T47D (cell line): ENCODE results near the gene KLHDC7B.
A peak's percentile ranks its signal among the peaks of the same experiment; 100 is the strongest.

ENCODE experiments used
- DNase-seq, 2 experiments: peaks; one replicate each; pipeline versions ENCODE4 v3.0.0 to v3.0.0-alpha.2; 2011 to 2012; ENCODE audit warnings: low read depth in 1 of 2, low spot score in 1 of 2
- JUND ChIP-seq: IDR thresholded peaks from 2 replicates; pipeline ENCODE4 v1.6.1; 2012; ENCODE audit warnings: low read depth
- in situ Hi-C: cut with HindIII; loops from 2 replicates; pipeline ENCODE4 v1.10.0; 2016; ENCODE audit warnings: low sequenced_read_pairs, low pct_unique_long_range_greater_than_20kb

KLHDC7B gene

GRCh38 chr22:50545522-50546325 is at the start of gene KLHDC7B:
TSS of gene KLHDC7B (plus strand) at chr22:50545899. CDS start at chr22:50546244, 345 bp downstream.
- no peak for TF ChIP-seq JUND
- no peak for DNase-seq
- in situ Hi-C loops, result no loop called here

DNA sequence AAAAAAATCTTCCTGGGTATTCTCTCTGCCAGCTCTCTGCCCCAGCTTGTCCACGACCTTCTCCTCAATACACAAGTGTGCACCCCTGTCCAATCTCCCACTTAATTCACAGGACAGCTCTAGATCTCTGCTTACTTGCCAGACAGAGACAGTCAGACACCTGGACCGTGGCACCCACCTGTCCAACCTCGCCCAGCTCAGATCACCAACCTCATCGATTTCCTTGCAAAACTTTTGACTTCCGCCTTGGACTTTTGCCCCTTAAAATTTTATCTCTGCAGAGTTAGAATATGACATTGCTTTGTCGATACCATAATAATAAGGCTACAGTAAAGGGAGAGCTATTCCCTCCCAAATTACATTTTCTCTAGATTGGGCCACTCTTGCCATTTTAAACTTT is 48.6 kb upstream of the KLHDC7B start:
- DNase-seq, result no peak
- in situ Hi-C loops, result no loop called here
- no peak for TF ChIP-seq JUND

GRCh38 chr22:50498322-50498890 is 47.3 kb upstream of the KLHDC7B start:
- TF ChIP-seq JUND, result no peak

DNA sequence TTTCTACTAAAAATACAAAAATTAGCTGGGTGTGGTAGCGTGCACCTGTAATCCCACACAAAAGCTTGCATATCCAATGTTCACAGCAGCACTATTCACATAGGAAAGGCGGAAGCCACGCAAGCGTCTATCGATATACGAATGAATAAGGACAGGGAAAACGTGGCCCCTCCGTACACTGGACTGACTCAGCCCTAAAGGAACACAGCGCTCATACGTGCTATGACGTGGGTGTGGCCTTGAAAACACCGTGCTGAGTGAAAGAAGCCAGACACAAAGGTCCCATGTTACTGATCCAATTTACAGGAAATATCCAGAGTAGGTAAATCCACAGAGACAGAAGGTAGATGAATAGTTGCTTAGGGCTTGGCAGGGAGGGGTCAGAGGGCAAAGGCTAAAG is 45.2 kb upstream of the KLHDC7B start:
- in situ Hi-C loops, result no loop called here
- DNase-seq, result no peak
- TF ChIP-seq JUND, result no peak

More at GRCh38 chr22:50498322-50498890, 47.3 kb upstream of the KLHDC7B start:
- in situ Hi-C loops, result no loop called here
- DNase-seq, result peak in 1 of 2 experiments; percentile 78

GRCh38 chr22:50502096-50502495 is 43.6 kb upstream of the KLHDC7B start:
- no peak for TF ChIP-seq JUND
- DNase-seq, result no peak
- in situ Hi-C loops, result no loop called here

DNA sequence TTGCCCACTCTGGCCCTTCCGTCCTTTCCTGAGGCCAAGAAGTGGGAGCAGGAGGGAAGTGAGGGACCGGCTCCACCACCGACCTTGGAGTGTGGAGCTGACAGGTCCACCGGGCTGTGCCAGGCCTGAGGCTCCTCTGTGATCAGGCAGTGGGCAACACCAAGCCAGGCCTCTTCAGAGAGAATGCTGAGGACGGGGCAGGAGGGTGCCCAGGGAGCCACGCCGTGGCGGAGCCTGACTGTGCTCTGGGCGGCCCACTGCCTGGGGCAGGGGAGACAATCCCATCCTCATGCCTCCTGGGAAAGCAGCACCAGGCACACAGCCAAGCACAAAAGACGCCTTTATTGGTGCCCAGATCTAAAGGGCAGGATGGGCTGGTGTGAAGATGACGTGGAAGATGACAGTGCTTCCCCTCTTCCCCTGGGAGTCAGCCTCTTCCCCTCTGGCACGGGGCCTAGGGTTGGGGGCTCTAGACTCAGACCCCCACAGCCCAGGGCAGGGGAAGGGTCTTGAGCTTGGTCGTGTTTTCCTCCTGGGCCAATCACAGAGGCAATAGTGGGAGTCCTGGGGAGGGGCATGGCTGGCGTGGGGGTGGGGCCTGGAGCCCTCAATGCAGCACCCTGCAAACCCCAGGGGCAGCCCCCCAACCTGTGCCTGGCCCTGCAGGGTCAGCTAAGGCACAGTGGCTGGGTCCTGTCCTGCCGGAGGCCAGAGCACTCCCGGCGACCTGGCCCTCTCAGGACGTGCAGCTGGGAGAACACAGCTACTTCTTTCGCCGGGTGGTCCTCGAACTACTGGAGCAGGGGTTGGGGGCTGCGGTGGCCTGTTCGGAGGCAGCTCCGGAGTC is 42.8 kb upstream of the KLHDC7B start:
- no peak for TF ChIP-seq JUND
- in situ Hi-C loops, result no loop called here
- DNase-seq, result no peak

DNA sequence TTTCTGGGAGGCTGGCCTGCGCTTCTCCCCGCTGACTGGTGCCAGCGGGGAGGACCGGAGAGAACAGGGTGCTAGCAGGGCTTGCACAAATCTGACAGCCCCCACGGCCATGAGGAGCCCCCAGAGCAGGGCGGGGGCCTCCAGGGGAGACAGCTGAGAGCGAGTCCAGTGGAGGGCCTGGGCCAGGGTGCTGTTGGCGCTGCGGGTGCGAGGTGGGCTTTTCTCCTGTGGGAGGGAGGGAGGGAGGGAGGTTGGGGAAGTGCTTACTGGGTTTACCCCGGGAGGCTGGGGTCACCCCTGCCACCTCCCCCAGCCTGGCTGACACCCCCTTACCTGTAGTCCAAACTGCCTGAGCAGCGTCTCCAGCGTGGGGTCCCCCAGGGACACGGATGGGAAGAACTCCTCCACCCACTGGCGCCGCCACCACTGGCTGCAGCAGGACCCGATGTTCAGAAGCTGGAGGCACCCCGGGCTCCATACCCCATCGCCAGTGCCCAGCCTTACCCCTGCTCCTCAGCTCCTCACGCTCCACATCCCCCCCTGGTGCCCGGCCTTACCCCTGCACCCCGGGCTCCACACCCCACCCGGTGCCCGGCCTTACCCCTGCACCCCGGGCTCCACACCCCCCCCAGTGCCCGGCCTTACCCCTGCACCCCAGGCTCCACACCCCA is 42.1 kb upstream of the KLHDC7B start:
- no peak for TF ChIP-seq JUND
- in situ Hi-C loops, result no loop called here
- DNase-seq, result no peak

GRCh38 chr22:50504369-50505211 is 41.1 kb upstream of the KLHDC7B start:
- DNase-seq, result no peak
- in situ Hi-C loops, result no loop called here
- TF ChIP-seq JUND, result no peak

DNA sequence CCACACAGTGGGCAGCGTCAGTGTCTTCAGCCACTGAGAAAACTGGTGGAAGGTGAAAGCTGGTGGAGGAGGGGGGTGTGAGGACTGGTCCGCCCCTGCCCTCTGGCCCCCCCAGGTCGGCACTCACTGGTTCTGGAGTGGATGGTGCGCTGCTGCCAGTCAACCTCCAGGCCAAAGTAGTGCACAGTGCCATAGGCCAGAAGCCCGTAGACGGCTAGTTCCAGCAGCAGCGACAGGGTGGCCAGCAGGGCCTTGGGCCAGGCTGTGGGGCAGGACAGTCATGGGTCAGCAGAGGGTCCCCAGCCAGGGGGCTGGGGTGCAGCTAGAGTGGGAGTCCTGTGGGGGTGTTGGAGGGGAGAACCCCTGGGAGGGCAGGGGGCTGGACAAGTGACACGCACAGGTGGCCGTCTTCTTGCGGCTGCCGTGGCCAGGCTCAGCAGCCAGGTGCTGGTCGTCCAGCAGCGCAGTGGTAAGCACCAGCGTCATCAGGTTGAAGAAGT is 40.4 kb upstream of the KLHDC7B start:
- TF ChIP-seq JUND, result no peak
- in situ Hi-C loops, result no loop called here
- DNase-seq, result no peak

GRCh38 chr22:50505776-50506610 is 39.7 kb upstream of the KLHDC7B start:
- in situ Hi-C loops, result no loop called here
- no peak for DNase-seq
- no peak for TF ChIP-seq JUND
